H1 (cell line): ENCODE measurements around the gene PLAAT1.

Source experiments
- CHD1 ChIP-seq: IDR thresholded peaks from 2 replicates; pipeline ENCODE4 v1.6.1; 2012; ENCODE audit warnings: low read depth, low read length, improper control_type of control experiment
- CREB1 ChIP-seq: IDR thresholded peaks from 2 replicates; pipeline ENCODE4 v1.6.1; 2012; ENCODE audit warnings: inconsistent platforms
- EP300 ChIP-seq, 2 experiments: IDR thresholded peaks; 1 replicate in 1 of 2; 2 replicates in 1 of 2; pipeline ENCODE4 v1.6.1; 2011 to 2012; ENCODE audit warnings: low read depth in 2 of 2, low read length in 2 of 2, mild to moderate bottlenecking in 2 of 2, borderline replicate concordance in 1 of 2, inconsistent platforms in 1 of 2, moderate library complexity in 1 of 2
- POLR2A ChIP-seq, 2 experiments: IDR thresholded peaks; 1 replicate in 1 of 2; 2 replicates in 1 of 2; pipeline ENCODE4 v1.6.1; 2011; ENCODE audit warnings: low read depth in 2 of 2, low read length in 2 of 2, mild to moderate bottlenecking in 2 of 2; ENCODE audit errors: control extremely low read depth in 1 of 2
- POLR2AphosphoS5 ChIP-seq: IDR thresholded peaks from 2 replicates; pipeline ENCODE4 v1.6.1; 2011; ENCODE audit warnings: low read depth, low read length
- SIX5 ChIP-seq: IDR thresholded peaks from 2 replicates; pipeline ENCODE4 v1.6.1; 2011; ENCODE audit warnings: mild to moderate bottlenecking, low read depth, low read length
- TCF12 ChIP-seq: IDR thresholded peaks from 2 replicates; pipeline ENCODE4 v1.6.1; 2011; ENCODE audit warnings: low read depth, mild to moderate bottlenecking, low read length

DNA sequence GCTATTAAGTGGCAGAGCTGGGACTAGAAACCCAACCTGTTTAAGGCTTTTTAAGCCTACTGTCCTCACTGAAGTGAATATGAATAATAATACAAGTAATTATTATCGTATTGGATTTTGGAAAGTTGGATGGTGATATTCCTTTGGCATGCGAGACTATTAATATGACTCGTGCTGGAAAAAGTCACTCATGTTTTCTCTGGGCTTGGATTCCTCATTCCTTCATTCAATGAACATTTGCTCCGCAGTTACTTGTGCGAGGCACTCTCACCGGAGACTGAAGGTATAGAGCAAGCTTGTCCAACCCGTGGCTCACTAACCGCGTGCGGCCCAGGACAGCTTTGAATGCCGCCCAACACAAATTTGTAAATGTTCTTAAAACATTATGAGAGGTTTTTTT, 694 bp downstream of the PLAAT1 start:
- no peak for TF ChIP-seq TCF12
- no peak for TF ChIP-seq SIX5
- no peak for TF ChIP-seq POLR2A (IDR thresholded peaks at IDR 0.05; ENCODE audit: control extremely low read depth in 1 of 2, low read depth in 2 of 2, low read length in 2 of 2)
- no peak for TF ChIP-seq CHD1
- TF ChIP-seq CREB1: no peak
- no peak for TF ChIP-seq EP300 (IDR thresholded peaks at IDR 0.05; ENCODE audit: borderline replicate concordance in 1 of 2, low read depth in 2 of 2, low read length in 2 of 2)
- no peak for TF ChIP-seq POLR2AphosphoS5
